Measurements from ENCODE around the gene LRP6. TPM values are rescaled to one million over a fixed set of nuclear protein-coding genes. Genes with fewer than 3 reads are reported as not detected.

LRP6 gene
- total and polyA plus RNA-seq, 5 donors from 2014 or later, result 0.76 to 1.4 (median 1.3) TPM; not detected in 2

DNA sequence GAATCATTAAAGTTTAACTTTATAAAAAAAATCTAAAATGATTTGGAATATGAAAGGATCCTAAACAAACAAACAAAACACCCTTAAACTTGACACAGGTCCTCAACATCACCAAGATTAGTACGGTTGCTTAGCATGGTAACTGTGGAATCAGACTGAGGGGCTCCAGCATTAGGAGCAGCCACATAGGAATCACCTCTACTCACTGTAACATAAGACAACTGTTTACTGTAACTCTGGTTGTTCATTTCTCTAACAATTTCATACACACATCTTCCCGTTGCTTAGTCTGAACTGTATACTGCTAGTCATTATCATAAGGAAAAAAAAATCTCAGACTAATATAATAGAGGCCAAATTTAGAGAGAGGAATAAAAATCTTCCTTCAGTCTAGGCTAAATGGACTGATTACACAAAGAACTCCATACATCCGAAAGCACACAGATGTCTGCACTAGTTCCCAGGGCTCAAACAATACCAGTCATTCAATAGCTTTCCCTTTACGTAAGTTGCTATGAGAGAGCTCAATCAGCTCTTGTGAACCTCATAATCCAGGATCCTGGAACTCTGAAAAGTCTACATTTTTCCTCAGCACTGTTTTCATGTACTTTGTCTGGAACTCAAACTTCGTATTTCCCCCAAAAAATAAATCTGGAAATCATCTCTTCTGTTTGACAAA lies 26.0 kb downstream of the LRP6 start:
- H3K9me3 Mint-ChIP-seq, result peaks cover 0 to 1% (median 0%) of the 10 kb centered on the region in 7 donors
- Histone ChIP-seq H3K27me3 (ENCODE audit: control insufficient read depth, insufficient read depth, low read length) (peaks cover 3% of the 10 kb centered on the region), H3K4me1 (ENCODE audit: control insufficient read depth, insufficient read depth, low read length, poor library complexity, severe bottlenecking) (no peaks in the 10 kb centered on the region), H3K4me3 (ENCODE audit: low read depth, low read length) (no peak overlapping the region), H3K27ac (ENCODE audit: insufficient read depth, low read length, poor library complexity, severe bottlenecking) (no peak overlapping the region), H3K36me3 (ENCODE audit: control insufficient read depth, insufficient read depth, low read length) (no peaks in the 10 kb centered on the region), H3K9me3 (ENCODE audit: control insufficient read depth in 2 of 2, low read length in 2 of 2) (no peaks in the 10 kb centered on the region)
- no peak for ATAC-seq (ENCODE audit: low read depth in 2 of 2)
- peaks cover 0 to 6% (median 0%) of the 10 kb centered on the region in 4 donors for H3K4me1 Mint-ChIP-seq
- no peak overlapping the region for H3K4me3 Mint-ChIP-seq
- peaks cover 50% of the 10 kb centered on the region for H3K27me3 Mint-ChIP-seq
- no peak overlapping the region for H3K27ac Mint-ChIP-seq
- H3K36me3 Mint-ChIP-seq, result peaks cover 5% of the 10 kb centered on the region
- DNase-seq, result no peak

DNA sequence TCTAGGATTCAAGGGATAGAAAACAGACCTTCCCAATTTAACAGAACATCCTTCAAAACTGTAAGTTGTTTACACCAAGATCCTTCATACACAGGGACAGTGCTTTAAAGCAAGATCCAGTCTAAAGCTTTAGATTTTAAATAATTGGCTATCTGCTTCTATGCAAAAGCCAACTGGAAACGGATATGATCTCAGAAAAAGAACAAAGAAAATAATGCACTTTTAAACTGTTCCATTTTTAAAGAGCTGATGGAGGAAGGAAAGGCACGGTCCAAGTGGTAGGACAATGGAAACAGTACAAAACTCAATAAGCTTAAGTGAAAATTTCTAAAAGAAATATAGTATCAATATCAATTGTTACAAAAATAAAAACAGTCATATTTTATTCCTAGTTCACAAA lies 27.7 kb downstream of the LRP6 start:
- H3K4me1 ChIP-seq (ENCODE audit: control insufficient read depth, insufficient read depth, low read length, poor library complexity, severe bottlenecking), result no peaks in the 10 kb centered on the region
- Mint-ChIP-seq H3K27me3 (peaks cover 46% of the 10 kb centered on the region), H3K27ac (peak overlapping the region in 1 of 3 donors; percentile 1), H3K36me3 (peaks cover 2% of the 10 kb centered on the region), H3K9me3 (peaks cover 0 to 1% (median 0%) of the 10 kb centered on the region in 7 donors), H3K4me1 (peaks cover 0 to 6% (median 0%) of the 10 kb centered on the region in 4 donors), H3K4me3 (no peak overlapping the region)
- no peak overlapping the region for H3K4me3 ChIP-seq (ENCODE audit: low read depth, low read length)
- H3K36me3 ChIP-seq (ENCODE audit: control insufficient read depth, insufficient read depth, low read length), result no peaks in the 10 kb centered on the region
- peaks cover 3% of the 10 kb centered on the region for H3K27me3 ChIP-seq (ENCODE audit: control insufficient read depth, insufficient read depth, low read length)
- DNase-seq (no peak), ATAC-seq (ENCODE audit: low read depth in 2 of 2) (no peak)
- no peaks in the 10 kb centered on the region for H3K9me3 ChIP-seq (ENCODE audit: control insufficient read depth in 2 of 2, low read length in 2 of 2)
- H3K27ac ChIP-seq (ENCODE audit: insufficient read depth, low read length, poor library complexity, severe bottlenecking), result no peak overlapping the region

DNA sequence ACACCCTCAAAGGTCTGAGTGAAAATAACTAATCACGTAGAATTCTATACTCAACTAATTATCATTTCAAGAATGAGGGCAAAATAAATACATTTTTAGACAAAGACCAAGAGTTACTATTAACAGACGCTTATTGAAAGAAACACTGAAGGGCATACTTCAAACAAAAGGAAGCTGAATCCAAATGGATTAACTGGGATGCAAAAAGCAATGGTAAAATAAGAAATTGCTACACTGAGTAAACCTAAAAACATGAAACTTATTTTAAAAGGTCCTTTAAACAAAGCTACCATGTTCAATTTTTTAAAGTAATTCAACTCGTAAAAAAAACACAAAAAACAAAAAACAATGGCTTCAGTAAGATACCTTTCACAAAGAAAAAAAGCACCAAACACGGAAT lies 28.2 kb downstream of the LRP6 start:
- no peak overlapping the region for H3K27ac ChIP-seq (ENCODE audit: insufficient read depth, low read length, poor library complexity, severe bottlenecking)
- peaks cover 0 to 1% (median 0%) of the 10 kb centered on the region in 7 donors for H3K9me3 Mint-ChIP-seq
- no peak overlapping the region for H3K4me3 Mint-ChIP-seq
- no peak overlapping the region for H3K4me3 ChIP-seq (ENCODE audit: low read depth, low read length)
- H3K9me3 ChIP-seq (ENCODE audit: control insufficient read depth in 2 of 2, low read length in 2 of 2), result no peaks in the 10 kb centered on the region
- no peak overlapping the region for H3K27ac Mint-ChIP-seq
- no peaks in the 10 kb centered on the region for H3K4me1 ChIP-seq (ENCODE audit: control insufficient read depth, insufficient read depth, low read length, poor library complexity, severe bottlenecking)
- no peaks in the 10 kb centered on the region for H3K36me3 Mint-ChIP-seq
- peaks cover 3% of the 10 kb centered on the region for H3K27me3 ChIP-seq (ENCODE audit: control insufficient read depth, insufficient read depth, low read length)
- ATAC-seq (ENCODE audit: low read depth in 2 of 2) (no peak), DNase-seq (no peak)
- peaks cover 49% of the 10 kb centered on the region for H3K27me3 Mint-ChIP-seq
- no peaks in the 10 kb centered on the region for H3K36me3 ChIP-seq (ENCODE audit: control insufficient read depth, insufficient read depth, low read length)
- peaks cover 0 to 6% (median 0%) of the 10 kb centered on the region in 4 donors for H3K4me1 Mint-ChIP-seq

DNA sequence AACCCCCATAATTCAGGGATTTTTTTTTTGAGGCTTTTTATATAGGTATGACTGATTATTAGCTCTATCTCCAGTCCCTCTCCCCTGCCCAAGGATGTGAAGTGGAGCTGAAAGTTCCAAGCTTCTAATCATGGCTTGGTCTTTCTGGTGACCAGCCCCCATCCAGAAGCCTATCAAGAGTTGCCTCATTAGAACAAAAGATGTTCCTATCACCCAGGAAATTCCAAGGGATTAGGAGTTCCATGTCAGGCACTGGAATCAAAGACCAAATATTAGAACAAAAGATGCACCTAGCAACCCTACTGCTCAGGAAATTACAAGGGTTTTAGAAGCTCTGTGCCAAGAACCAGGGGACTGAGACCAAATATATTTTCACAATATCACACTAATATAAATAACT lies 29.9 kb downstream of the LRP6 start:
- Histone ChIP-seq H3K4me1 (ENCODE audit: control insufficient read depth, insufficient read depth, low read length, poor library complexity, severe bottlenecking) (no peaks in the 10 kb centered on the region), H3K4me3 (ENCODE audit: low read depth, low read length) (no peak overlapping the region), H3K36me3 (ENCODE audit: control insufficient read depth, insufficient read depth, low read length) (no peaks in the 10 kb centered on the region), H3K27me3 (ENCODE audit: control insufficient read depth, insufficient read depth, low read length) (peaks cover 3% of the 10 kb centered on the region), H3K27ac (ENCODE audit: insufficient read depth, low read length, poor library complexity, severe bottlenecking) (no peak overlapping the region), H3K9me3 (ENCODE audit: control insufficient read depth in 2 of 2, low read length in 2 of 2) (no peaks in the 10 kb centered on the region)
- DNase-seq (no peak), ATAC-seq (ENCODE audit: low read depth in 2 of 2) (no peak)
- peaks cover 0 to 6% (median 0%) of the 10 kb centered on the region in 4 donors for H3K4me1 Mint-ChIP-seq
- H3K36me3 Mint-ChIP-seq, result no peaks in the 10 kb centered on the region
- H3K4me3 Mint-ChIP-seq, result no peak overlapping the region
- no peaks in the 10 kb centered on the region for H3K9me3 Mint-ChIP-seq
- peaks cover 48% of the 10 kb centered on the region for H3K27me3 Mint-ChIP-seq
- H3K27ac Mint-ChIP-seq, result no peak overlapping the region

DNA sequence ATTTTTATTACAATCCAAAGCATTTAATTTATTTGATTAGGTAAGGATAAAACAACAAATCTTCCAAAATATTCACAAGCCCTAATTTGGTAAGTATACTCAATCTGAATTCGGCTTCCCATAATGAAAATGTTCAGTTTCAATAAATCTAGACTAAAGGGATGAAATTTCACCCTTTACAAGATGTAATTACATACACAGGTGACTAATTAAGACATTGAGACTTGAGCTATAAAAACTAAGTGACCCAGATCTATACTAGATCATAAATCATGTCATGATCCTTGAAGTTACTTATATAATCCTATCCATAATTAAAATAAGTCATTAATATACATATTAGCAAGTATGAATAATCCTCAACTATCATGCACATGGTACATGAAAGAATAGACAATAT lies 36.6 kb downstream of the LRP6 start:
- H3K36me3 ChIP-seq (ENCODE audit: control insufficient read depth, insufficient read depth, low read length), result no peaks in the 10 kb centered on the region
- H3K27me3 ChIP-seq (ENCODE audit: control insufficient read depth, insufficient read depth, low read length), result no peaks in the 10 kb centered on the region
- no peak overlapping the region for H3K27ac Mint-ChIP-seq
- H3K4me3 Mint-ChIP-seq, result no peak overlapping the region
- H3K27me3 Mint-ChIP-seq, result peaks cover 49% of the 10 kb centered on the region
- no peaks in the 10 kb centered on the region for H3K4me1 Mint-ChIP-seq
- no peaks in the 10 kb centered on the region for H3K4me1 ChIP-seq (ENCODE audit: control insufficient read depth, insufficient read depth, low read length, poor library complexity, severe bottlenecking)
- no peak overlapping the region for H3K27ac ChIP-seq (ENCODE audit: insufficient read depth, low read length, poor library complexity, severe bottlenecking)
- H3K9me3 Mint-ChIP-seq, result peaks cover 0 to 5% (median 2%) of the 10 kb centered on the region in 7 donors
- ATAC-seq (ENCODE audit: low read depth in 2 of 2) (no peak), DNase-seq (no peak)
- H3K36me3 Mint-ChIP-seq, result no peaks in the 10 kb centered on the region
- H3K4me3 ChIP-seq (ENCODE audit: low read depth, low read length), result no peak overlapping the region
- H3K9me3 ChIP-seq (ENCODE audit: control insufficient read depth in 2 of 2, low read length in 2 of 2), result no peaks in the 10 kb centered on the region

DNA sequence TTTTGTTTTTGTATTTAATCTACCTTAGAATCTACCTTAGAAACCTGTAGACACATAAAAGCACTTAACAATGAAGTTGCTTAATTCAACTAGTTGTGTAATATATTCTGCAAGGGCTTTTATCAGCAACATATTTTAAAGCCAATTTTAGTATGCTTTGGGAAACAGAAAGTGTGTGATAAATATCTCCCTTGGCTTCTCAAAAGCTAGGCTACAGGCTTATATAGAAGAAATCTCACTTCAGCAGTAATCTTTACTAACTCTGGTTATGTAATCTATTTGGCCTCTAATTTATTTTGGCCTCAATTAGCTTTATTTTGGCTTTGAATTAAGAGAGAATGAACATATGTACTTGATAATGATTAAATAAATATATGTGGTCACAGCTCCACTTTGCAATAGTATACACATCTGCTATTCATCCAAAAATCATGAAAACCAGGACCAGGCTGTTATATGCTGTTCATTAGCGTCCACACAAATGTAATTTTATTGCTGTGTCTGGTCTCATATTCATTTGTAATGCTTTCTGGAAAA lies 37.2 kb downstream of the LRP6 start:
- Mint-ChIP-seq H3K27ac (no peak overlapping the region), H3K9me3 (peaks cover 0 to 5% (median 2%) of the 10 kb centered on the region in 7 donors), H3K27me3 (peaks cover 48% of the 10 kb centered on the region), H3K36me3 (no peaks in the 10 kb centered on the region), H3K4me3 (no peak overlapping the region), H3K4me1 (no peaks in the 10 kb centered on the region)
- H3K9me3 ChIP-seq (ENCODE audit: control insufficient read depth in 2 of 2, low read length in 2 of 2), result no peaks in the 10 kb centered on the region
- no peaks in the 10 kb centered on the region for H3K36me3 ChIP-seq (ENCODE audit: control insufficient read depth, insufficient read depth, low read length)
- no peaks in the 10 kb centered on the region for H3K4me1 ChIP-seq (ENCODE audit: control insufficient read depth, insufficient read depth, low read length, poor library complexity, severe bottlenecking)
- DNase-seq (no peak), ATAC-seq (ENCODE audit: low read depth in 2 of 2) (no peak)
- no peaks in the 10 kb centered on the region for H3K27me3 ChIP-seq (ENCODE audit: control insufficient read depth, insufficient read depth, low read length)
- no peak overlapping the region for H3K4me3 ChIP-seq (ENCODE audit: low read depth, low read length)
- no peak overlapping the region for H3K27ac ChIP-seq (ENCODE audit: insufficient read depth, low read length, poor library complexity, severe bottlenecking)

DNA sequence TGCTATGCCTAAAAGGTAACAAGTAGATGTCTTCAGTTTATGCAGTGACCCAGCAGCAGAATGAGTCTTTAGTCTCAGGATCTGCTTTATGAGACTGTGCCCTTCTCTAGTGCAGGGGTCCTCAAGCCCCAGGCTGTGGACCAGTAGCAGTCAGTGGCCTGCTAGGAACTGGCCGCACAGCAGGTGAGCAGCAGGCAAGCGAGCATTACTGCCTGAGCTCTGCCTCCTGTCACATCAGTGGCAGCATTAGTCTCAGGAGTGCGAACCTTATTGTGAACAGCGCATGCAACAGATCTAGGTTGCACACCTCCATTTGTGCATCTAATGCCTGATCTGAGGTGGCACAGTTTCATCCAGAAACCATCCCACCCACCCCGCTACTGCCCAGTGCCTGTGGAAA lies 38.4 kb downstream of the LRP6 start:
- Histone ChIP-seq H3K9me3 (ENCODE audit: control insufficient read depth in 2 of 2, low read length in 2 of 2) (no peaks in the 10 kb centered on the region), H3K27me3 (ENCODE audit: control insufficient read depth, insufficient read depth, low read length) (no peaks in the 10 kb centered on the region), H3K27ac (ENCODE audit: insufficient read depth, low read length, poor library complexity, severe bottlenecking) (no peak overlapping the region), H3K4me1 (ENCODE audit: control insufficient read depth, insufficient read depth, low read length, poor library complexity, severe bottlenecking) (no peaks in the 10 kb centered on the region), H3K4me3 (ENCODE audit: low read depth, low read length) (no peak overlapping the region), H3K36me3 (ENCODE audit: control insufficient read depth, insufficient read depth, low read length) (no peaks in the 10 kb centered on the region)
- peaks cover 0 to 5% (median 2%) of the 10 kb centered on the region in 7 donors for H3K9me3 Mint-ChIP-seq
- no peak for ATAC-seq (ENCODE audit: low read depth in 2 of 2)
- no peaks in the 10 kb centered on the region for H3K4me1 Mint-ChIP-seq
- peaks cover 42% of the 10 kb centered on the region for H3K27me3 Mint-ChIP-seq
- no peak overlapping the region for H3K27ac Mint-ChIP-seq
- no peaks in the 10 kb centered on the region for H3K36me3 Mint-ChIP-seq
- H3K4me3 Mint-ChIP-seq, result no peak overlapping the region
- no peak for DNase-seq

DNA sequence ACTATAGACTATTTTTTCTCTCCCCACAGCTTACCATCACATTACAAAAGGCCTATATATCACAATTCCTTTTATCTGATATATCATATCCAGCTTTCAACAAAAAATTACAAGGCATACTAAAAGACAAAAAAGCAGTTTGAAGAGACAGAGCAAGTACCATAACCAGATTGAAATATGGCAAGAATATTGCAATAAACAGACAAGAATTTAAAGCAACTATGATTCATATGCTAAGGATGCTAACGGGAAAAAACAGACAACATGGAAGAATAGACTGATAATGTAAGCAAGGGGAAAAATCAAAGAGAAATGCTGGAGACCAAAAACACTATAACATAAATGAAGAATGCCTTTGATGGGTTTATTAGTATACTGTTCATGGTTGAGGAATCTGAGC lies 40.7 kb downstream of the LRP6 start:
- Histone ChIP-seq H3K36me3 (ENCODE audit: control insufficient read depth, insufficient read depth, low read length) (no peaks in the 10 kb centered on the region), H3K9me3 (ENCODE audit: control insufficient read depth in 2 of 2, low read length in 2 of 2) (no peaks in the 10 kb centered on the region), H3K4me3 (ENCODE audit: low read depth, low read length) (no peak overlapping the region), H3K4me1 (ENCODE audit: control insufficient read depth, insufficient read depth, low read length, poor library complexity, severe bottlenecking) (no peaks in the 10 kb centered on the region), H3K27ac (ENCODE audit: insufficient read depth, low read length, poor library complexity, severe bottlenecking) (no peak overlapping the region), H3K27me3 (ENCODE audit: control insufficient read depth, insufficient read depth, low read length) (peaks cover 2% of the 10 kb centered on the region)
- H3K36me3 Mint-ChIP-seq, result no peaks in the 10 kb centered on the region
- H3K4me3 Mint-ChIP-seq, result no peak overlapping the region
- H3K4me1 Mint-ChIP-seq, result no peaks in the 10 kb centered on the region
- no peak overlapping the region for H3K27ac Mint-ChIP-seq
- no peak for DNase-seq
- H3K27me3 Mint-ChIP-seq, result peaks cover 40% of the 10 kb centered on the region
- peaks cover 0 to 5% (median 2%) of the 10 kb centered on the region in 7 donors for H3K9me3 Mint-ChIP-seq
- no peak for ATAC-seq (ENCODE audit: low read depth in 2 of 2)

Measured in CD4-positive, CD25-positive, alpha-beta regulatory T cell (primary cell).